SU-DHL-6 (cell line): Measurements from ENCODE around the gene BBX.

Experiments
- H2AFZ ChIP-seq: fragments of 200-600 bp; sonication (generic); 2 replicates; pipeline ENCODE4 v1.6.1; 2014; ENCODE audit warnings: low read depth, mild to moderate bottlenecking, moderate library complexity, mixed read lengths, antibody characterized with exemption, low read length; ENCODE audit not compliant: severe bottlenecking
- H3F3A ChIP-seq: fragments of 200-600 bp; shearing (Covaris generic); 2 replicates; pipeline ENCODE4 v1.6.0; 2016; ENCODE audit warnings: antibody characterized with exemption, mild to moderate bottlenecking; ENCODE audit not compliant: insufficient read depth
- H3K27ac ChIP-seq: fragments of 200-600 bp; sonication (generic); 2 replicates; pipeline ENCODE4 v1.5.1; 2016; ENCODE audit warnings: low read depth, mild to moderate bottlenecking, low read length, moderate library complexity, mixed read lengths
- H3K27me3 ChIP-seq: fragments of 200-600 bp; sonication (generic), shearing (Covaris generic); 2 replicates; pipeline ENCODE4 v1.6.0; 2014; ENCODE audit warnings: mild to moderate bottlenecking, low read length
- H3K36me3 ChIP-seq: fragments of 200-600 bp; sonication (generic); 2 replicates; pipeline ENCODE4 v1.6.1; 2014; ENCODE audit warnings: mild to moderate bottlenecking, low read length, mixed read lengths
- H3K4me2 ChIP-seq: fragments of 300-600, 200-600 bp; shearing (Covaris generic), sonication (generic); 2 replicates; pipeline ENCODE4 v1.6.0; 2014; ENCODE audit warnings: low read length, low read depth, mild to moderate bottlenecking; ENCODE audit not compliant: poor library complexity, severe bottlenecking
- H3K4me3 ChIP-seq: fragments of 200-600 bp; sonication (generic); 2 replicates; pipeline ENCODE4 v1.5.1; 2014; ENCODE audit warnings: antibody characterized with exemption, low read length, mild to moderate bottlenecking, mixed read lengths; ENCODE audit not compliant: insufficient read depth, poor library complexity, severe bottlenecking
- H3K79me2 ChIP-seq: fragments of 200-600 bp; sonication (generic); 2 replicates; pipeline ENCODE4 v1.6.1; 2014; ENCODE audit warnings: mild to moderate bottlenecking, low read length, moderate library complexity; ENCODE audit not compliant: insufficient read depth
- H3K9ac ChIP-seq: fragments of 200-600 bp; sonication (generic); 2 replicates; pipeline ENCODE4 v1.7.0; 2014; ENCODE audit warnings: mild to moderate bottlenecking, low read length
- H3K9me2 ChIP-seq: fragments of 200-600 bp; sonication (generic); replicated peaks from 2 replicates; pipeline ENCODE4 v1.6.1; 2014; ENCODE audit warnings: low read length; ENCODE audit not compliant: insufficient read depth
- H3K9me3 ChIP-seq: fragments of 200-600 bp; sonication (generic); 2 replicates; pipeline ENCODE4 v1.6.1; 2014; ENCODE audit warnings: low read length, mixed read lengths; ENCODE audit not compliant: insufficient read depth
- H4K20me1 ChIP-seq: fragments of 200-600 bp; sonication (generic); 2 replicates; pipeline ENCODE4 v1.6.1; 2014; ENCODE audit warnings: low read depth, mild to moderate bottlenecking, antibody characterized with exemption, low read length, moderate library complexity, mixed read lengths
- CTCF ChIP-seq: fragments of 200-600 bp; sonication (generic); IDR thresholded peaks from one replicate; pipeline ENCODE4 v1.5.1; 2017; ENCODE audit warnings: antibody characterized with exemption, mild to moderate bottlenecking, low read length, moderate library complexity; ENCODE audit not compliant: insufficient read depth, poor library complexity, severe bottlenecking
- EZH2phosphoT487 ChIP-seq: fragments of 200-600 bp; sonication (generic), shearing (Covaris generic); conservative IDR thresholded peaks from 2 replicates; pipeline ENCODE4 v1.6.1; 2018; ENCODE audit warnings: mild to moderate bottlenecking, antibody characterized with exemption, low read length, moderate library complexity, mixed read lengths

BBX gene

GRCh38 chr3:107574650-107575049, 51.9 kb downstream of the BBX start:
- H3K9ac ChIP-seq = no peak overlapping the region
- H3K79me2 ChIP-seq = no peaks in the 10 kb centered on the region
- no peaks in the 10 kb centered on the region for H3F3A ChIP-seq
- TF ChIP-seq CTCF = no peak
- no peak for TF ChIP-seq EZH2phosphoT487
- H3K36me3 ChIP-seq = no peaks in the 10 kb centered on the region
- H4K20me1 ChIP-seq = 0 out of 2 replicates have a peak, but pooled peaks cover 5% of the 10 kb centered on the region
- no peaks in the 10 kb centered on the region for H3K9me2 ChIP-seq
- H3K27me3 ChIP-seq = no peaks in the 10 kb centered on the region
- H3K4me3 ChIP-seq = no peak overlapping the region
- H3K4me2 ChIP-seq = no peak overlapping the region
- H3K27ac ChIP-seq = no peak overlapping the region
- no peak overlapping the region for H2AFZ ChIP-seq
- H3K9me3 ChIP-seq = no peaks in the 10 kb centered on the region

GRCh38 chr3:107578091-107578490, 55.3 kb downstream of the BBX start:
- H3K9ac ChIP-seq = no peak overlapping the region
- no peak overlapping the region for H3K27ac ChIP-seq
- no peak overlapping the region for H3K4me3 ChIP-seq
- H3K9me2 ChIP-seq = no peaks in the 10 kb centered on the region
- 0 out of 2 replicates have a peak, but pooled peaks cover 4% of the 10 kb centered on the region for H3F3A ChIP-seq
- no peak overlapping the region for H3K4me2 ChIP-seq
- no peaks in the 10 kb centered on the region for H3K36me3 ChIP-seq
- H4K20me1 ChIP-seq = 0 out of 2 replicates have a peak, but pooled peaks cover 4% of the 10 kb centered on the region
- H2AFZ ChIP-seq = no peak overlapping the region
- no peaks in the 10 kb centered on the region for H3K9me3 ChIP-seq
- H3K79me2 ChIP-seq = no peaks in the 10 kb centered on the region
- H3K27me3 ChIP-seq = no peaks in the 10 kb centered on the region
- no peak for TF ChIP-seq EZH2phosphoT487
- TF ChIP-seq CTCF = no peak

GRCh38 chr3:107578523-107578922, 55.8 kb downstream of the BBX start:
- H3K36me3 ChIP-seq = no peaks in the 10 kb centered on the region
- no peak overlapping the region for H3K9ac ChIP-seq
- no peak overlapping the region for H3K4me3 ChIP-seq
- TF ChIP-seq EZH2phosphoT487 (no peak), CTCF (no peak)
- H3K27me3 ChIP-seq = no peaks in the 10 kb centered on the region
- H3K79me2 ChIP-seq = no peaks in the 10 kb centered on the region
- H2AFZ ChIP-seq = no peak overlapping the region
- H3K9me3 ChIP-seq = no peaks in the 10 kb centered on the region
- no peak overlapping the region for H3K27ac ChIP-seq
- no peaks in the 10 kb centered on the region for H3K9me2 ChIP-seq
- H3K4me2 ChIP-seq = no peak overlapping the region
- H4K20me1 ChIP-seq = 0 out of 2 replicates have a peak, but pooled peaks cover 4% of the 10 kb centered on the region
- H3F3A ChIP-seq = 0 out of 2 replicates have a peak, but pooled peaks cover 4% of the 10 kb centered on the region
